Measurements from ENCODE around the gene LILRA5. TPM values are rescaled to one million over a fixed set of nuclear protein-coding genes. Genes with fewer than 3 reads are reported as not detected.

LILRA5 gene
- polyA plus RNA-seq, 1 donor from 2014 or later = not detected

DNA sequence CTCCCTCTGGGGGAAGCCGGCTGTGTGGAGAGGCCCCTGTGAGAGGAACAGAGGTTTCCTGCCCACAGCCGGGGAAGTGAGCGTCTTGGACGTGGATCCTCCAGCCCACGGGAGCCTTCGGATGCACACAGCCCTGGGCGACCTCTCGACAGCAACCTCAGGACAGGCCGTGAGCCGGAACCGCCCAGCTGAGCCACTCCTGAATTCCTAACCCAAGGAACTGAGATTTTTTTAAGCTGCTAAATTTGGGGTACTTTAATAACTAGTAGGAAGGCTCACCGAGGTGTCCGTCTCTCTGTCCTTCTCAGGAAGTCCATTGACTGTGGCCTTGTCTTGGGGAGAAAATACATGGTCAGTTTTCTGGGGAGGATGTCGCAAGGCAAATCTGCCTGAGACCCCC, 42.7 kb upstream of the LILRA5 start:
- H3K27ac ChIP-seq (ENCODE audit: low read length) = no peak overlapping the region
- H3K27me3 ChIP-seq (ENCODE audit: insufficient read depth, low read depth, low read length) = no peaks in the 10 kb centered on the region
- no peaks in the 10 kb centered on the region for H3K9me2 ChIP-seq (ENCODE audit: insufficient read depth, low read length)
- no peak overlapping the region for H3K4me3 ChIP-seq (ENCODE audit: low read length)
- H3K36me3 ChIP-seq (ENCODE audit: insufficient read depth, low read length) = no peaks in the 10 kb centered on the region
- H3K79me2 ChIP-seq (replicated peaks; ENCODE audit: insufficient read depth, low read length) = no peaks in the 10 kb centered on the region
- TF ChIP-seq EP300 (conservative IDR thresholded peaks at IDR 0.05; ENCODE audit: poor library complexity, severe bottlenecking) = no peak
- TF ChIP-seq, protein P1, sequence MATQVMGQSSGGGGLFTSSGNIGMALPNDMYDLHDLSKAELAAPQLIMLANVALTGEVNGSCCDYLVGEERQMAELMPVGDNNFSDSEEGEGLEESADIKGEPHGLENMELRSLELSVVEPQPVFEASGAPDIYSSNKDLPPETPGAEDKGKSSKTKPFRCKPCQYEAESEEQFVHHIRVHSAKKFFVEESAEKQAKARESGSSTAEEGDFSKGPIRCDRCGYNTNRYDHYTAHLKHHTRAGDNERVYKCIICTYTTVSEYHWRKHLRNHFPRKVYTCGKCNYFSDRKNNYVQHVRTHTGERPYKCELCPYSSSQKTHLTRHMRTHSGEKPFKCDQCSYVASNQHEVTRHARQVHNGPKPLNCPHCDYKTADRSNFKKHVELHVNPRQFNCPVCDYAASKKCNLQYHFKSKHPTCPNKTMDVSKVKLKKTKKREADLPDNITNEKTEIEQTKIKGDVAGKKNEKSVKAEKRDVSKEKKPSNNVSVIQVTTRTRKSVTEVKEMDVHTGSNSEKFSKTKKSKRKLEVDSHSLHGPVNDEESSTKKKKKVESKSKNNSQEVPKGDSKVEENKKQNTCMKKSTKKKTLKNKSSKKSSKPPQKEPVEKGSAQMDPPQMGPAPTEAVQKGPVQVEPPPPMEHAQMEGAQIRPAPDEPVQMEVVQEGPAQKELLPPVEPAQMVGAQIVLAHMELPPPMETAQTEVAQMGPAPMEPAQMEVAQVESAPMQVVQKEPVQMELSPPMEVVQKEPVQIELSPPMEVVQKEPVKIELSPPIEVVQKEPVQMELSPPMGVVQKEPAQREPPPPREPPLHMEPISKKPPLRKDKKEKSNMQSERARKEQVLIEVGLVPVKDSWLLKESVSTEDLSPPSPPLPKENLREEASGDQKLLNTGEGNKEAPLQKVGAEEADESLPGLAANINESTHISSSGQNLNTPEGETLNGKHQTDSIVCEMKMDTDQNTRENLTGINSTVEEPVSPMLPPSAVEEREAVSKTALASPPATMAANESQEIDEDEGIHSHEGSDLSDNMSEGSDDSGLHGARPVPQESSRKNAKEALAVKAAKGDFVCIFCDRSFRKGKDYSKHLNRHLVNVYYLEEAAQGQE (IDR thresholded peaks at IDR 0.05; ENCODE audit: borderline replicate concordance) = no peak
- no peak for TF ChIP-seq RAD21 (conservative IDR thresholded peaks at IDR 0.05)
- no peak for TF ChIP-seq SMC3 (conservative IDR thresholded peaks at IDR 0.05; ENCODE audit: poor library complexity)
- TF ChIP-seq MXI1 (conservative IDR thresholded peaks at IDR 0.05; ENCODE audit: poor library complexity, severe bottlenecking) = no peak
- no peak for TF ChIP-seq POLR2AphosphoS5 (IDR thresholded peaks at IDR 0.05)
- TF ChIP-seq TAF1 (IDR thresholded peaks at IDR 0.05; ENCODE audit: low read depth) = no peak
- no peak for TF ChIP-seq EZH2 (IDR thresholded peaks at IDR 0.05; ENCODE audit: borderline replicate concordance, insufficient read depth, low read length, poor library complexity, severe bottlenecking)
- TF ChIP-seq, protein P2, sequence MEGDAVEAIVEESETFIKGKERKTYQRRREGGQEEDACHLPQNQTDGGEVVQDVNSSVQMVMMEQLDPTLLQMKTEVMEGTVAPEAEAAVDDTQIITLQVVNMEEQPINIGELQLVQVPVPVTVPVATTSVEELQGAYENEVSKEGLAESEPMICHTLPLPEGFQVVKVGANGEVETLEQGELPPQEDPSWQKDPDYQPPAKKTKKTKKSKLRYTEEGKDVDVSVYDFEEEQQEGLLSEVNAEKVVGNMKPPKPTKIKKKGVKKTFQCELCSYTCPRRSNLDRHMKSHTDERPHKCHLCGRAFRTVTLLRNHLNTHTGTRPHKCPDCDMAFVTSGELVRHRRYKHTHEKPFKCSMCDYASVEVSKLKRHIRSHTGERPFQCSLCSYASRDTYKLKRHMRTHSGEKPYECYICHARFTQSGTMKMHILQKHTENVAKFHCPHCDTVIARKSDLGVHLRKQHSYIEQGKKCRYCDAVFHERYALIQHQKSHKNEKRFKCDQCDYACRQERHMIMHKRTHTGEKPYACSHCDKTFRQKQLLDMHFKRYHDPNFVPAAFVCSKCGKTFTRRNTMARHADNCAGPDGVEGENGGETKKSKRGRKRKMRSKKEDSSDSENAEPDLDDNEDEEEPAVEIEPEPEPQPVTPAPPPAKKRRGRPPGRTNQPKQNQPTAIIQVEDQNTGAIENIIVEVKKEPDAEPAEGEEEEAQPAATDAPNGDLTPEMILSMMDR (IDR thresholded peaks at IDR 0.05; ENCODE audit: poor library complexity, severe bottlenecking) = no peak
- H3K9me3 ChIP-seq (ENCODE audit: low read length) = no peaks in the 10 kb centered on the region
- no peaks in the 10 kb centered on the region for H4K20me1 ChIP-seq (ENCODE audit: insufficient read depth)
- no peaks in the 10 kb centered on the region for H3F3A ChIP-seq (ENCODE audit: insufficient read depth, low read length, poor library complexity, severe bottlenecking)
- H2AFZ ChIP-seq (ENCODE audit: low read depth, low read length) = no peak overlapping the region
- H3K4me2 ChIP-seq (ENCODE audit: low read length) = no peak overlapping the region
- H3K9ac ChIP-seq (ENCODE audit: low read length) = no peak overlapping the region

DNA sequence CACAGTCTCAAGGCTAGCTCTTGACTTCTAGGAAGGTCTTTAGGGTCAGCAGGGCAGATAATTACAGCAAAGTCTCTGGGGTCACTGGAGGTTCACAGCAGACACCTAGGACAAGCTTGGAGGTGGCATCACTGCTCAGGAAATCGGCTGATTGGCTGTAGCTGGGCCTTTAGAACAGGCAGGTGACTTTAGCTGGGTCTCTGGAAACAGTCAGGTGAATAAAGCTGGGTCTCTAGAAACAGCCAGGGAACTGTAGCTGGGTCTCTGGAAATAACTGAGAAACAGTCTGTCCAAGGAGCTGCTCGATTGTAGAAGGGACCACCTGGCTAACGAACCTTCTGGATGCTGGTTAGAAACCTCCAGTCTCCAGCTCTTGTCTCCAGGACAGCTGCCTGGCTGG, 41.8 kb upstream of the LILRA5 start:
- no peaks in the 10 kb centered on the region for H3F3A ChIP-seq (ENCODE audit: insufficient read depth, low read length, poor library complexity, severe bottlenecking)
- H3K9ac ChIP-seq (ENCODE audit: low read length) = peak overlapping the region; percentile 22
- H3K79me2 ChIP-seq (replicated peaks; ENCODE audit: insufficient read depth, low read length) = no peaks in the 10 kb centered on the region
- peak overlapping the region; percentile 43 for H3K27ac ChIP-seq (ENCODE audit: low read length)
- H3K9me2 ChIP-seq (ENCODE audit: insufficient read depth, low read length) = no peaks in the 10 kb centered on the region
- no peak overlapping the region for H2AFZ ChIP-seq (ENCODE audit: low read depth, low read length)
- H3K4me2 ChIP-seq (ENCODE audit: low read length) = no peak overlapping the region
- H3K36me3 ChIP-seq (ENCODE audit: insufficient read depth, low read length) = no peaks in the 10 kb centered on the region
- H3K4me3 ChIP-seq (ENCODE audit: low read length) = no peak overlapping the region
- no peaks in the 10 kb centered on the region for H4K20me1 ChIP-seq (ENCODE audit: insufficient read depth)
- no peaks in the 10 kb centered on the region for H3K27me3 ChIP-seq (ENCODE audit: insufficient read depth, low read depth, low read length)
- TF ChIP-seq EP300 (conservative IDR thresholded peaks at IDR 0.05; ENCODE audit: poor library complexity, severe bottlenecking) (no peak), EZH2 (IDR thresholded peaks at IDR 0.05; ENCODE audit: borderline replicate concordance, insufficient read depth, low read length, poor library complexity, severe bottlenecking) (no peak), TAF1 (IDR thresholded peaks at IDR 0.05; ENCODE audit: low read depth) (no peak), RAD21 (conservative IDR thresholded peaks at IDR 0.05) (no peak), MXI1 (conservative IDR thresholded peaks at IDR 0.05; ENCODE audit: poor library complexity, severe bottlenecking) (no peak), POLR2AphosphoS5 (IDR thresholded peaks at IDR 0.05) (no peak), SMC3 (conservative IDR thresholded peaks at IDR 0.05; ENCODE audit: poor library complexity) (no peak)
- TF ChIP-seq, protein P1 (IDR thresholded peaks at IDR 0.05; ENCODE audit: borderline replicate concordance) = no peak
- TF ChIP-seq, protein P2 (IDR thresholded peaks at IDR 0.05; ENCODE audit: poor library complexity, severe bottlenecking) = no peak
- no peaks in the 10 kb centered on the region for H3K9me3 ChIP-seq (ENCODE audit: low read length)
